Caco-2 (cell line): ENCODE data around the gene SPINT2. TPM values are rescaled to one million over a fixed set of nuclear protein-coding genes. Genes with fewer than 3 reads are reported as not detected.
"Not testable (repeated sequence)": the region's sequence is repeated elsewhere in the genome, so short reads cannot be mapped to it uniquely, and the experiment has no call there.

ENCODE experiments used
- BruUV-seq: library from RNA; stranded (reverse); fragments of 400-500 nt; replicated peaks from 2 replicates; lab custom pipeline; 2021; lab: Mats Ljungman, UMichigan
- CTCF ChIA-PET: fragments of 300-600 bp; sonication (Branson Sonifier 250); formaldehyde crosslinking; loops from one replicate; lab custom pipeline; 2022; ENCODE audit warnings: antibody characterized with exemption; lab: Charles Lee
- POLR2A ChIA-PET: fragments of 300-600 bp; sonication (Branson Sonifier 250); formaldehyde crosslinking; loops from one replicate; lab custom pipeline; 2022; ENCODE audit warnings: antibody characterized with exemption; lab: Charles Lee
- DNase-seq, 2 experiments: peaks; one replicate each; pipeline versions ENCODE4 v3.0.0 to v3.0.0-alpha.2; 2020 to 2022
- H3K27me3 ChIP-seq: replicated peaks from 2 replicates; pipeline ENCODE4 v1.6.0; 2011; ENCODE audit warnings: low read length; ENCODE audit not compliant: control insufficient read depth, insufficient read depth
- H3K36me3 ChIP-seq: 2 replicates; pipeline ENCODE4 v1.5.1; 2011; ENCODE audit warnings: low read length; ENCODE audit not compliant: control insufficient read depth, insufficient read depth
- H3K4me1 ChIP-seq: fragments of 250-450 bp; sonication (Bioruptor Pico); 2 replicates; pipeline ENCODE4 v1.5.1; 2020; ENCODE audit warnings: mild to moderate bottlenecking
- H3K4me3 ChIP-seq: 2 replicates; pipeline ENCODE4 v1.5.1; 2011; ENCODE audit warnings: low read depth, mild to moderate bottlenecking, control low read depth, low read length
- H3K9me3 ChIP-seq: fragments of 250-450 bp; sonication (Bioruptor Pico); 2 replicates; pipeline ENCODE4 v1.5.1; 2020; ENCODE audit warnings: mild to moderate bottlenecking, moderate library complexity
- H3K27ac Mint-ChIP-seq: one replicate; pipeline ENCODE4 v1.8.0; 2022; ENCODE audit warnings: mixed read lengths; ENCODE audit not compliant: unreplicated experiment
- H3K27me3 Mint-ChIP-seq: one replicate; pipeline ENCODE4 v1.8.0; 2022; ENCODE audit warnings: mixed read lengths; ENCODE audit not compliant: insufficient read depth, unreplicated experiment
- H3K36me3 Mint-ChIP-seq: one replicate; pipeline ENCODE4 v1.8.0; 2022; ENCODE audit warnings: mild to moderate bottlenecking, mixed read lengths; ENCODE audit not compliant: insufficient read depth, unreplicated experiment
- H3K4me1 Mint-ChIP-seq: one replicate; pipeline ENCODE4 v1.8.0; 2022; ENCODE audit warnings: low read depth, mixed read lengths; ENCODE audit not compliant: unreplicated experiment
- H3K4me3 Mint-ChIP-seq: one replicate; pipeline ENCODE4 v1.8.0; 2022; ENCODE audit warnings: mild to moderate bottlenecking, moderate library complexity, mixed read lengths; ENCODE audit not compliant: unreplicated experiment
- H3K9me3 Mint-ChIP-seq: one replicate; pipeline ENCODE4 v1.8.0; 2022; ENCODE audit warnings: mixed read lengths; ENCODE audit not compliant: unreplicated experiment
- intact Hi-C: fragments of 100-400 bp; cut with micrococcal nuclease; formaldehyde crosslinking; loops from one replicate; pipeline ENCODE4 v1.10.0; 2022; ENCODE audit not compliant: unreplicated experiment
- total RNA-seq: library from RNA; stranded (reverse); gene quantifications from 2 replicates; pipeline ENCODE4 v1.2.3, GENCODE V29; 2022
- TF ChIP-seq, protein P1 (sequence below), 2 experiments: fragments of 200-600 bp in 1 of 2; IDR thresholded peaks; 1 replicate in 1 of 2; 2 replicates in 1 of 2; pipeline versions ENCODE4 v1.5.1 to v1.8.0; 2011 to 2022; ENCODE audit warnings: antibody characterized with exemption in 1 of 2, control low read depth in 1 of 2, inconsistent platforms in 1 of 2, low read depth in 1 of 2, low read length in 1 of 2, mild to moderate bottlenecking in 1 of 2, moderate library complexity in 1 of 2; ENCODE audit not compliant: insufficient read depth in 1 of 2, severe bottlenecking in 1 of 2, unreplicated experiment in 1 of 2

Gene SPINT2
- total RNA-seq, 1 experiment from 2014 or later = 748 TPM

DNA sequence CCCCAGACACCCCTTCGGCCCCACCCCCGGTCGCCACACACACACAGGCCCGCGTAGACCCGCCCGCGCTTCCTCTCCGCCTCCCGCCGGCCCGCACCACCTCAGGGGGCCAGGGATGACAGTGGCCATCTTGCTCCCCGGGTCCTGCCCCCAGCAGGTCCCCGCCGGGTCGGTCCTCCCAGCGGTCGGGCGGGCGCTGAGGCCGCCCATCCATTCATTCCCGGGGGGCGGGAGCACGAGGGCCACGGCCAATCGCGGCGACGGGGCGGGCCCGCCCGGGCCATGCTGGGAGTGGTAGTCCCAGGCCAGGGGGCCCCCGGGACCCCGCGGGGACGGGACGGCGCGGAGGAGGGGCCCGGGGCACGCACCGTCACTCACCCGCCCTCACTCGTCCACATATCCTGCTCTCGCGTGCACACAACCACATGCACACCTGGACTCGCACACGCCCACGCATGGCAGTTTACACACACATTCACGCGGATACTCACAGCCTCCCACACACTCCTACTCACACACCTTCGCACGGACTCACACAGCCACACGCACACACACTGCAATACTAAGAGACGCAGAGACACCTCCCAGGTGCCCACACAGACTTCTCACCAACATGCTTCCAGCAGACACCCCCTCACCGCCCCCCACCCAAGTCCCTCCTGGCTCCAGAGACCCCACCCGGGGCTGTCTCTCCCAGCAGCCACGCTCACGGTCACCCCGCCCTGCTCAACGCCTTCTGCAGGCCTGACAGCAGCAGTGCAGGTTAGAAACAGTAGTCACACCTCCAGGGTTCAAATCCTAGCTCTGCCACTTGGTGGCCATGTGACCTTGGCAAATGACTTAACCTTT is 40.1 kb upstream of the SPINT2 start, which contains the start of gene DPF1:
DPF1 (minus strand) TSS at position 209 of the 849 bp plus-strand sequence; CDS start at position 129, 80 bp downstream.
- Histone ChIP-seq H3K36me3 (no peaks in the 10 kb centered on the region), H3K9me3 (no peaks in the 10 kb centered on the region), H3K4me3 (peak within 1 kb of the TSS; percentile 47), H3K4me1 (peaks cover 9% of the 10 kb centered on the region; the same call in 1 of the 2 replicates), H3K27me3 (no peaks in the 10 kb centered on the region)
- intact Hi-C loops = loop anchor here (1.0 to 10.0 kb wide), 2 partner anchors 79 to 326 kb away; no protein-coding TSS in a partner anchor
- no peaks in the 10 kb centered on the region for H3K9me3 Mint-ChIP-seq
- TF ChIP-seq, protein P1, sequence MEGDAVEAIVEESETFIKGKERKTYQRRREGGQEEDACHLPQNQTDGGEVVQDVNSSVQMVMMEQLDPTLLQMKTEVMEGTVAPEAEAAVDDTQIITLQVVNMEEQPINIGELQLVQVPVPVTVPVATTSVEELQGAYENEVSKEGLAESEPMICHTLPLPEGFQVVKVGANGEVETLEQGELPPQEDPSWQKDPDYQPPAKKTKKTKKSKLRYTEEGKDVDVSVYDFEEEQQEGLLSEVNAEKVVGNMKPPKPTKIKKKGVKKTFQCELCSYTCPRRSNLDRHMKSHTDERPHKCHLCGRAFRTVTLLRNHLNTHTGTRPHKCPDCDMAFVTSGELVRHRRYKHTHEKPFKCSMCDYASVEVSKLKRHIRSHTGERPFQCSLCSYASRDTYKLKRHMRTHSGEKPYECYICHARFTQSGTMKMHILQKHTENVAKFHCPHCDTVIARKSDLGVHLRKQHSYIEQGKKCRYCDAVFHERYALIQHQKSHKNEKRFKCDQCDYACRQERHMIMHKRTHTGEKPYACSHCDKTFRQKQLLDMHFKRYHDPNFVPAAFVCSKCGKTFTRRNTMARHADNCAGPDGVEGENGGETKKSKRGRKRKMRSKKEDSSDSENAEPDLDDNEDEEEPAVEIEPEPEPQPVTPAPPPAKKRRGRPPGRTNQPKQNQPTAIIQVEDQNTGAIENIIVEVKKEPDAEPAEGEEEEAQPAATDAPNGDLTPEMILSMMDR (IDR thresholded peaks at IDR 0.05; ENCODE audit: insufficient read depth in 1 of 2, low read depth in 1 of 2, low read length in 1 of 2, severe bottlenecking in 1 of 2, unreplicated experiment in 1 of 2) = peak; percentile 37 to 54
- peak; percentile 93 to 97 for DNase-seq
- POLR2A ChIA-PET = interaction anchor here (0.7 kb wide), 1 partner anchor 171 kb away, joined by 7 read pairs; no protein-coding TSS in a partner anchor
- no TSS peak for BruUV-seq
- H3K27ac Mint-ChIP-seq = peak within 1 kb of the TSS; percentile 29
- peaks cover 5% of the 10 kb centered on the region for H3K27me3 Mint-ChIP-seq
- CTCF ChIA-PET = interaction anchor here (0.6 to 1.4 kb wide), 5 partner anchors 22 to 625 kb away, joined by 3 to 5 read pairs (median 4); partner anchors contain the start of gene PSMD8
- H3K36me3 Mint-ChIP-seq = peaks cover 18% of the 10 kb centered on the region
- peak within 1 kb of the TSS; percentile 78 for H3K4me3 Mint-ChIP-seq
- H3K4me1 Mint-ChIP-seq = peaks cover 8% of the 10 kb centered on the region

DNA sequence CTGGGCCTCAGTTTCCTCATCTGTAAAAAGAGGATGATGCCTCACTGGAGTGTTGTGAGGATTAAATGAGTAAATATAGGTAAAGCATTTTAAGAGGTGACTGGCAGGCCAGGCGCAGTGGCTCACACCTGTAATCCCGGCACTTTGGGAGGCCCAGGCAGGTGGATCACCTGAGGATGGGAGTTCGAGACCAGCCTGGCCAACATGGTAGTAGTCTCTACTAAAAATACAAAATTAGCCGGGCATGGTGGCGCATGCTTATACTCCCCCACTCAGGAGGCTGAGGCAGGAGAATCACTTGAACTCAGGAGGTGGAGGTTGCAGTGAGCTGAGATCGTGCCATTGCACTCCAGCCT is 39.5 kb upstream of the SPINT2 start:
- POLR2A ChIA-PET = interaction anchor here (0.7 kb wide), 1 partner anchor 170 kb away, joined by 7 read pairs; no protein-coding TSS in a partner anchor
- H3K9me3 Mint-ChIP-seq = not testable (repeated sequence)

DNA sequence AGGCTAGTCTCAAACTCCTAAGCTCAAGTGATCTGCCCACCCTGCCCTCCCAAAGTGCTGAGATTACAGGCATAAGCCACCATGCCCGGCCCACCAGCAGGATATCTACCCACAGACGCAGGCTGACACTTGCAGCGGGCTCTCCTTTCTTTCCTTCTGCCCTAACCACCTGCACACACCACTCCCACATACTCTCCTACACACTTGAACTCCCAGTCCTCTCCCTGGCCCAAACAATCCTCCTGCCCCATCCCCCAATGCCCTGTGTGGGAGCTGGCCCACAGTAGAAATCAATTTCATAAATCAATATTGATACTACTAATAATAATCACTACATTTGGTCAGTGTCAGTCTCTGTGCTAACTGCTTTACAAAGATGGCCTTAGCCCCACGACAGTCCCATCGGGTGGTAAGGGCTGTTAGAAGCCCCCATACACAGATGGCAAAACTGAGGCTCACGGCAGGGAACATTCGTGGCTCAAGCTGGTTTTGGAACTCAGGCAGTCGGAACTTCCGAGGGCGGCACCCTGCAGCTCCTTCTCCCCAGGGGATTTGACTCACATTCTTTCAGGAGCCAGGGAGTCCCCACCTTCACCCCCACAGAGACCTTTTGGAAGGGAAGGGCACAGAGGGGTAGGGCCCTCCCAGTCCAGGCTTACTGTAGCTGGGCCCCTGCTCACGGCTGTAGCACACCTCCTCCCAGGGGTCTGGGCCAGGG is 36.9 kb upstream of the SPINT2 start:
- no peaks in the 10 kb centered on the region for H3K9me3 Mint-ChIP-seq
- DNase-seq = no peak
- no peak overlapping the region for H3K4me3 Mint-ChIP-seq
- no peaks in the 10 kb centered on the region for H3K27me3 ChIP-seq
- H3K4me3 ChIP-seq = no peak overlapping the region
- no peaks in the 10 kb centered on the region for H3K9me3 ChIP-seq
- H3K4me1 Mint-ChIP-seq = peaks cover 13% of the 10 kb centered on the region
- no TSS peak for BruUV-seq
- TF ChIP-seq, protein P1 (IDR thresholded peaks at IDR 0.05; ENCODE audit: insufficient read depth in 1 of 2, low read depth in 1 of 2, low read length in 1 of 2, severe bottlenecking in 1 of 2, unreplicated experiment in 1 of 2) = no peak
- H3K36me3 ChIP-seq = no peaks in the 10 kb centered on the region
- peaks cover 10% of the 10 kb centered on the region for H3K27me3 Mint-ChIP-seq
- POLR2A ChIA-PET = no interaction called here
- peaks cover 9% of the 10 kb centered on the region; the same call in 1 of the 2 replicates for H3K4me1 ChIP-seq
- CTCF ChIA-PET = interaction anchor here (0.6 to 1.1 kb wide), 3 partner anchors 14 to 176 kb away, joined by 7 to 9 read pairs (median 7); partner anchors contain the start of gene FAM98C
- intact Hi-C loops = loop anchor here (10.0 kb wide), 1 partner anchor 83 kb away; no protein-coding TSS in a partner anchor
- peaks cover 18% of the 10 kb centered on the region for H3K36me3 Mint-ChIP-seq
- no peak overlapping the region for H3K27ac Mint-ChIP-seq

More for the DNA sequence above, 39.5 kb upstream of the SPINT2 start:
- not testable (repeated sequence) for H3K4me1 Mint-ChIP-seq, DNase-seq, H3K36me3 ChIP-seq, H3K9me3 ChIP-seq, BruUV-seq, H3K27me3 Mint-ChIP-seq, H3K27me3 ChIP-seq, H3K4me1 ChIP-seq
- Mint-ChIP-seq H3K4me3 (peak overlapping the region; percentile 78), H3K36me3 (peaks cover 18% of the 10 kb centered on the region), H3K27ac (peak overlapping the region; percentile 29)
- intact Hi-C loops = loop anchor here (1.0 to 10.0 kb wide), 2 partner anchors 80 to 327 kb away; no protein-coding TSS in a partner anchor
- peak overlapping the region; percentile 47; the same call in 1 of the 2 replicates for H3K4me3 ChIP-seq
- CTCF ChIA-PET = interaction anchor here (0.6 to 1.4 kb wide), 5 partner anchors 22 to 625 kb away, joined by 3 to 5 read pairs (median 4); partner anchors contain the start of gene PSMD8
